ENCODE results near the gene ITPRIPL2.

The ITPRIPL2 gene

DNA sequence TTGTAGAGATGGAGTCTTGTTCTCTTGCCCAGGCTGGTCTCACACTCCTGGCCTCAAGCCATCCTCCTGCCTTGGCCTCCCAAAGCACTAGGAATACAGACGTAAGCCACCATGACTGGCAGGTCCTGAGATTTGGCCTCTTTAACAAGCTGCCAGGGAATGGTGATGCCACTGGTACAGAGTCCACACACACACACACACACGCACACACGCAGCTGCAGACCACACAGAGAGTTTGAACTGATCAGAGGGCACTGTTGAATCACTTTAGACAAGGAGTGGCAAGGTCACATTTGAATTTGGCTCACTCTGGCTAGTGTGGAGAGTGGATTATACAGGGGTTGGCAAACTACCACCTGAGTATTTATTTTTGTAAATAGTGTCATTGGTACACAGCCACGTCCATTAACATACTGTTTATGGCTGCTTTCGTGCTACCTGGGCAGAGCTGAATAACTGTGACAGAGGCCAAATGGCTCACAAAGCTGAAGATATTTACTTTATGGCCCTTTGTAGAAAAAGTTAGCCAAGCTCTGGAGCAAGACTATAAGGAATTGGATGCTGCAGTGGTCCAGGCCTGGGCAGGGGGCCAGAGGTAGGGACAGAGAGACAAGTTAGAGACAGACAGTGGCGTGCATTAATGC lies 9.9 kb downstream of the ITPRIPL2 start:
- no peak for DNase-seq

DNA sequence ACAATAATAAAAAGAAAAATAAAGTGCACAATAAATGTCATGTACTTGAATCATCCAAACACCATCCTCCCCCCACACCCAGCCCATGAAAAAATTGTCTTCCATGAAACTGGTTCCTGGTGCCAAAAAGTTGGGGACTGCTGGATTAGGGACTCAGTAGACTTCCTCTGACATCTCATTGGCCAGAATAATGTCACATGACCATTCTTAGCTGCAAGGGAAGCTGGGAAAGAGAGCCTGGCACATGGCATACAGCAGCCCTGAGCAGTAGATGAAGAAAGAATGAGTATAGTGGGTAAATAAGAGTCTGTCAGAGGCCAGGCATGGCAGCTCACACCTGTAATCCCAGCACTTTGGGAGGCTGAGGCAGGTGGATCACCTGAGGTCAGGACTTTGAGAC lies 12.5 kb downstream of the ITPRIPL2 start:
- no peak for DNase-seq

DNA sequence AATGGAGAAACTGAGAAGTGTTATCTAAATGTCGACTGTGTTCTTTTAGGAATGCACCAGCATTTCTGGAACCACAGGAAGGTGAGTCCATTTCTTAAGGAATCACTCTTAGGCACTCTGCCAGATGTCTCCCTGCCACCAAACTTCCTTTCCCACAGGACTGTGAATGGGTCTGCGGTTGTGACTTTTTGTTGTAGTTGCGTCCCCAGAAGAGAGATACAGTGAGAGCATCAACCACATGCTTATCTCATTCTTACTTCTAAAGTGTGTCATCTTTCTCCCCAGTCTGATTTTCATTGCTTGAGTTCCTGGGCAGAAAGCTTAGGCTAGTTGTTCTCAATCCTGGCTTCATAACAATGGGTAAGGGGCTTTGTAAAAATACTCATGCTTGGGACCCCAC lies 13.4 kb downstream of the ITPRIPL2 start:
- no peak for DNase-seq

DNA sequence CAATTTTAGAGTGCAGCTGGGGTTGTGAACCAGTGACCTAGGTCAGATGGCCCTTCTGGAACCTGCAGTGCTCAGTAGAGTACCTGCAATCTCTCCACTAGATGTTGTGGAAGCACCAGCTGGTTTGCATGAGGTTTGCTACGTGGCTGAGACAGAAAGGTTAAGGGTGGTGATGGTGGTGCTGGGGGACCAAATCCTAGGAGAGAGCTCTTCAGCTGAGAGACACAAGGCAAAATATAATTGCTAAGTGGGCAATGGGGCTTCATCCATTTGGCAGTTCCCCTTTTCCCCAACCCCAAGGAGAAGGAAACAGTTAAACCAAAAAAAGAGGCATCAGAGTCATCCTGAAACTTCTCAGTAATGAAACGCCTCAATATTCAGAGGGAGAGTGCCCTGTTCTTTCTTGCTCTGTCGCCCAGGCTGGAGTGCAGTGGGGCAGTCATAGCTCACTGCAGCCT lies 13.9 kb downstream of the ITPRIPL2 start:
- no peak for DNase-seq

- peak; percentile 17 for DNase-seq
These were observed 14.9 kb downstream of the ITPRIPL2 start for GRCh38 chr16:19128454-19129200.

DNA sequence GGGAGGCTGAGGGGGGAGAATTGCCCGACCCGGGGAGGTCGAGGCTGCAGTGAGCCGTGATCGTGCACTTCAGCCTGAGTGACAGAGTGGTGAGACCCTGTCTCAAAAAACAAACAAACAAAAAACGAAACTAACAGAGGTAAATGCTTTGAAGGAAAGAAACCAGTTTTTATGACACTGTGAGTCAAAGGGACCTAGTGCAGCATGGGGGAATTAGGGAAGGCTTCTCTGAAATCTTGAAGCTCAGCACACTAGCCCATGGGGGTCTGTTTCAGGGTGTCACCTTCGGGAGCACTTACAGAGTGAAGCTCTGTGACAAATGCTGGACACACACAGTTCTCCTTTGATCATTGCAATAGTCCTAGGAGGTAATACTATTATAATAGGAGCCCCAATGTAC lies 16.6 kb downstream of the ITPRIPL2 start:
- DNase-seq = no peak

DNA sequence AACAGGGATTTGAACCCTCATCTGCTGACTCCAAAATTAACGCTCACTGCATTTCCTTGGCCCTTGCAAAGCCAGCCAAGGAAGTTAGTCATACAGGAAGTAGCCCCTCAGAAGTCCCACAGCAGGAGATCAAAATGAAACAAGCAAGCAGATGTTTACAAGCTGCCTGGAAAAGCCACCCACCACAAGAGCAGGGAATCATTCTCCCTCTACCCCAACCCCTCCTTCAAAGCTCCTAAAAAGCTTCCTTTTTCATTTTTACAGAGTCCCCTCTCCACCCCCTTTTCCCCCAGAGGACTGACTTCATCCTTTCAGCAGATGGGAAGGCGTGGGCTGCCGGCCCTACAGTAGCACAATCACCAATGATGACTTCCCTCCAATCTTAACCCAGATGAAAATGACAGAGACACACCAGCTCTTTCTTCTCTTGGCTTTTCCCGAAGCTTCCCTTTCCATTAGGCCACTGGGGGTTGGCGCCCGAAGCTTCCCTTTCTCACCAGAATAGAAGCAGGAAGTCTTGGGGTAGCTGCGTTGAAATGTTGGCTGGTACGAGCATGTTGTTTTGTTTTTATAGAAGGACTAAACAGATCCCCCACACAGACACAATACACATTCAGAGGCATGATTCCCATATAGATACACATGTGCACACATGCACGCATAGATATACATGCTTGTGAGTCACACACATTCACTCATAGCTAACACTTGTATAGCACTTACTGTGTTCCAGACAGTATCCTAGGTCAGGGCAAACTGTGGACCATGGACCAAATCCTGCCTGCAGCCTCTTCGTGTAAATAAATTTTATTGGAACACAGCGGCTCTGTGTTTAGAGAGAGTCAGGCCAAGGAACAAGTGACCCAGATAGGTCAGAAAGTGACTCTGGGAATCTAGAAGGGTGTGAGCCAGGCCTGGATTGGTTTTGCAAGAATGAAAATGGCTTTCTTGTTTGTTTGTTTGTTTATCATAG lies 17.4 kb downstream of the ITPRIPL2 start:
- DNase-seq = peak; percentile 85

DNA sequence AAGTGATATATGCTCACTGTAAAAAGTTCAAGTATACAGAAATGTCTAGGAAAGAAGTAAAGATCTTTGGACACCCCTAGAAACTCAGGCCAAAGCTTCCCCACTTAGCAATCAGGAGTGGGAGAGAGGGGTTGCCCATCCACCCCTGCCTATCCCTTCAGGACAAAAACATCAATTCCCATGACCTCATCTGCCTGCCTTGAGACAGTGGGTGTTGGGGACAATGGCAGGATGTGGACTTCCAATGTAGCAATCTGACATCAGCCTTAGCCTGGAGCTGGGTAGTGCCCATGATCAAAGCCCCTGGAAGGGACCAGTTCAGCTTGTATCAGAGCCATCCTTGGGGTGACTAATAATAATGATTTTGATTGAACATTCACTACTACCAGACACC lies 18.1 kb downstream of the ITPRIPL2 start:
- DNase-seq = no peak

DNA sequence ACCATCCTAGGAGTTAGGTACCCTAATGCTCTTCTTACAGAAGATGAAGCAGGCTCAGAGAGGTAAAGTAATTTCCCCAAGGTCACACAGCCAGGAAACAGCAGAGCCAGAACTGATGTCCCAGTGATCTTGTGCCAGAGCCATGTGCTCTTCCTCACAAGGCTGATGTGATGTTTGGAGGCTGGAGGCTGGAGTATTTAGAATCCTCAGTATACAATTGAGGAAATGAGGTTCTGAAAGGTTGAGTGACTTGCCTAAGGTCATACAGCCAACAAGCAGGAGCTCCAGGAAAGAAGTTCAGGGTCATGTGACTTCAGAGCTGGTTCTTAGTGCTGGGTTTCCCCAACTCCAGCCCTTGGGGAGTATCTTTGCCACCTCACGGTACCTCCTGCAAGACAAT lies 18.5 kb downstream of the ITPRIPL2 start:
- no peak for DNase-seq

DNA sequence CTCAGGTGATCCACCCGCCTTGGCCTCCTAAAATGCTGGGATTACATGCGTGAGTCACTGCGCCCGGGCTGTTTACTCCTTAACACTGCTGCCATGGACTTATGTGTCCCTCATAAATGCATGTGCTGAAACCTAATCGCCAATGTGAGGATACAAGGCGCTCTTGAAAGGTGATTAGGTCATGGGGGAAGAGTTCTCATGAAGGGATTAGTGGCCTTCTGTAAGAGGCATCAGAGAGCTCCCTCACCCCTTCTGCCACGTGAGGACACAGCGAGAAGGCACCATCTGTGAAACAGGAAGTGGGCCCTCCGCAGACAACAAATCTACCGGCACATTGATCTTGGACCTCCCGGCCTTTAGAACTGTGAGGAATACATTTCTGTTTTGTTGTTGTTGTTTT lies 19.1 kb downstream of the ITPRIPL2 start:
- no peak for DNase-seq

DNA sequence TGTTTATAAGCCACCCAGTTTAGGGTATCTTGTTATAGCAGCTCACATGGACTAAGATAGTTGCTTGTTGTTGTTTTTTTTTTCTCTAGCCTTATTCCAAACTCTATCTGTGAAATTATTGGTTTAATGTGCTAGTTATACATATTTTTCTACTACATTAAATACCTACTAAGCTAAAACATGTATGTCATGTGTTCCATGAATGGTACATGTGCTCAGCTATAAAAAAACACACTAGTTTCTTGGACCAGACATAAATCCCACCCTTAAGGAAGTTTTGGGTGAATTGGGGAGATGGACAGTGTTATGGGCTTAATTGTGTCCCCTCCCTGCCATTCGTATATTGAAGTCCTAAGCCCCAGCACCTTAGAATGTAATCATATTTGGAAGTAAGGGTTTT lies 19.8 kb downstream of the ITPRIPL2 start:
- no peak for DNase-seq

DNA sequence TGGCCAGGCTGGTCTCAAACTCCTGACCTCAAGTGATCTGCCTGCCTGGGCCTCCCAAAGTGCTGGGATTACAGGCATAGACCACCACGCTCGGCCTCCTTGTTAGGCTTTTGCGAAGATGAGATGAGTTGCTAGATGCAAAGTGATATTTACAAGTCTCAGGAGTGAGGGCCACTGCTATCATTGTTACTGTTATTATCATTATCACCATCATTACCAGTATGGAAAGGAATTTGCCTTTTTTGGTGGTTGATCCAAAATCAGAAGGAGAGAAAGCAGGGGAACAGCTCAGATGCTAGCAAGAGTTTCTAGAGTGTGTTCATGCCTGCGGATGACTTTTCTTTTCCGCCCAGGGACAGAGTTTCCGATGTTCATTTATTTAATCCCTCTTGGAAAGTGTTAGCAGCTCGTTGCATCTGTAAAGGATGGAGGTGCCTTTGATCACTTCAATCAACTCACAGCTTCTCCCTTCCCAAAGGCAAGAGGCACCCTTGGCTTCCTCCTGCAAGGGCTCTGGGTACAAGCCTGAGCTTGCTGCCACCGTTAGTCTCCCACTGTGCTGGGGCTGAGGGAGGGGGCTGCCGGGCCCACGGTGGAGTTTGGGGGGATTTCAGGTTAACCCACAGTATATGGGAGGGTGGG lies 21.6 kb downstream of the ITPRIPL2 start:
- DNase-seq = no peak

DNA sequence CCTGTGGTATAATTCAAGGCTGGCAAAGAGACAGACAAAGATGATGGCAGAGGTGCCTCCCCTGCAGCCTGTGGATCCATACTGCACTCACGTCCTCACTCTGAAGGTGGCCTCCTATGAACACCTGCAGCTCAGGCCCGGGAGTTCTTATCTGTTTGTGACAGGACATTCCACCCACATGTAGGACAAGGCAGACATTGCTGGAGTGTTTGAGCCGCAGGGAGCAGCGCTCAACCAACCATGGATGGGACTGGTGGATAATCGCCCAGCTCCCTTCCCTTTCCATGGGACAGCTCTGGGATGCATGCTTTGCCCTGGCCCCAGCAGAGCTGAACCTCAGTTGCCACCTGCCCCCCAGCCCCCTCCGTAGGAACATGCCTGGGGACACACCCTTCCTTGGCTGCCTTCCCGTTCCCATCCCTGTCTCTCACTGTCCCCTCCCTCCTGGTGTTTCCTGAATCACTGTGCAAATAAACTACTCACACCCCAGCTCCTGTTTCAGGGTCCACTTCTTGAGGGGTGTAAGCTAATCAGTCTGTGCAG lies 22.2 kb downstream of the ITPRIPL2 start:
- no peak for DNase-seq

GRCh38 chr16:19136549-19137196 lies 22.9 kb downstream of the ITPRIPL2 start:
- peak; percentile 32 for DNase-seq

DNA sequence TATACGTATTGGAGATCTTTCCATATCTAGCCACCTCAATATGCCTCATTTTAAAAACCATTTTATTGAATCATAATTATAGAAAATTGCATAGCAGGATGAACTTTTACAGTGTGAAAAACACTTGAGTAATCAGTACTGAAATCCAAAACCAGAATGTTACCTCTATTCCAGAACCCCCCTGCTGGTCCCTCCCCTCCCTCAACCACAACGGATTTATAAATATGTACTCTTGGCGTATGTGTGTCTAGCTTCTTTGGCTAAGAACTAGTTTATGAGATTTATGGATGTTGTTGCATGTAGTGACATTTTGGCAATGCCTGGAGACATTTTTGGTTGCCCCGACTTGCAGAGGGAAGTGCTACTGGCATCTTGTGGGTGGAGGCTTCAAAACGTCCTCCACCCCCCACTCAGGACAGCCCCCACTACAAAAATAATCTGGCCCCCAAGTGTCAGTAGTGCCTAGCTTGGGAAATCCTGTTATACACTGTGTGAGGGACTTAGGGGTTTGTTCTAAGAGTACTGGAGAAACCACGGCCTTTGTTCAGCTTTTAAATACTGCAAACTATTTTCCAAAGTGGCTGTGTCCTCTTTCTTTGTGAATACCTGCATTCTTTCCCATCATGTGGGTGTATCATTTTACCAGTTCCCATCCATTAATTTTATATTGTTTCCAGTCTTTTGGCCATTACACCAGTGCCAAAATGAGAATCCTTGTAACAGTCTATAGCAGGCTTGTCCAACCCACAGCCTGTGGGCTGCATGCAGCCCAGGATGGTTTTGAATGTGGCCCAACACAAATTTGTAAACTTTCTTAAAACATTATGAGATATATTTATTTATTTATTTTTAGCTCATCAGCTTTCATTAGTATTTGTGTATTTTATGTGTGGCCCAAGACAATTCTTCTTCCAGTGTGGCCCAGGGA lies 23.7 kb downstream of the ITPRIPL2 start:
- peak; percentile 42 for DNase-seq

DNA sequence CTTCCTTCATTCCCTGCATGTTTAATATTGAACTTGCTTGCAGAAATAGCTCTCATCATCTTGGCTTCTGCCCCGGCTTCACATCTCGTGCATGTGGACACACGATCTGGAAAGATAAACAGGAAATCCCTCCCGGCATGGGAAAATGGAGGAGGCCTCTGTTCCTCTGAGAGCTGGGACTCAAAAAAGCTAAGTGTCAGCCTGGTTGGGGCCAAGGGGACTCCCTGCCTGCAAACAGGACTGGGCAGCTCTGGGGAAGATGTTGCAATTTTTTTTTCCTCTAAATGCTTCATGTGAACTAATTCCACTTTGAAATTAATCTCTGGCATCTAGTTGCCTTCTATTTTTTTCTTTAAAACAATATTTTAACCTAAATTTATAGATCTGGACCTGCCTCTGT lies 24.8 kb downstream of the ITPRIPL2 start:
- DNase-seq = peak; percentile 49

- no peak for DNase-seq
These were observed 25.8 kb downstream of the ITPRIPL2 start for GRCh38 chr16:19139436-19140091.

- no peak for DNase-seq
These were observed 26.6 kb downstream of the ITPRIPL2 start for GRCh38 chr16:19140396-19140795.

GRCh38 chr16:19142939-19143598 lies 29.3 kb downstream of the ITPRIPL2 start:
- DNase-seq = no peak

- DNase-seq = no peak
These were observed 29.8 kb downstream of the ITPRIPL2 start for GRCh38 chr16:19143599-19143956.

All from fibroblast of upper back skin (primary cell).